KMS-11 (cell line): ENCODE measurements around the gene KIF3B.

Source experiments
- H2AFZ ChIP-seq: fragments of 200-600 bp; sonication (generic); 2 replicates; pipeline ENCODE4 v1.6.1; 2016; ENCODE audit warnings: antibody characterized with exemption, mixed run types, low read depth
- H3K27ac ChIP-seq: fragments of 200-600 bp; sonication (generic); 2 replicates; pipeline ENCODE4 v1.6.1; 2016; ENCODE audit warnings: mild to moderate bottlenecking, mixed run types
- H3K27me3 ChIP-seq: fragments of 200-600 bp; sonication (generic); 2 replicates; pipeline ENCODE4 v1.6.1; 2017; ENCODE audit warnings: mild to moderate bottlenecking, low read depth, mixed run types, moderate library complexity; ENCODE audit not compliant: insufficient read depth
- H3K36me3 ChIP-seq: fragments of 200-600 bp; sonication (generic); 2 replicates; pipeline ENCODE4 v1.6.1; 2017; ENCODE audit warnings: mild to moderate bottlenecking, mixed run types; ENCODE audit not compliant: insufficient read depth
- H3K4me1 ChIP-seq: fragments of 200-600 bp; sonication (generic); 2 replicates; pipeline ENCODE4 v1.6.1; 2016; ENCODE audit warnings: mild to moderate bottlenecking, low read depth, mixed run types; ENCODE audit not compliant: poor library complexity, severe bottlenecking
- H3K4me2 ChIP-seq: fragments of 200-600 bp; sonication (generic); 2 replicates; pipeline ENCODE4 v1.7.0; 2016; ENCODE audit warnings: mild to moderate bottlenecking, mixed run types
- H3K4me3 ChIP-seq: fragments of 200-600 bp; sonication (generic); IDR thresholded peaks from 2 replicates; pipeline ENCODE4 v1.6.1; 2017; ENCODE audit warnings: low read depth, low read length, mixed read lengths; ENCODE audit not compliant: insufficient read depth
- H3K79me2 ChIP-seq: fragments of 200-600 bp; sonication (generic); 2 replicates; pipeline ENCODE4 v1.6.1; 2016; ENCODE audit warnings: low read depth, mixed run types; ENCODE audit not compliant: insufficient read depth
- H3K9ac ChIP-seq: fragments of 200-600 bp; sonication (generic); 2 replicates; pipeline ENCODE4 v1.6.1; 2016; ENCODE audit warnings: mild to moderate bottlenecking, mixed run types
- H4K20me1 ChIP-seq: fragments of 200-600 bp; sonication (generic); 2 replicates; pipeline ENCODE4 v1.6.1; 2016; ENCODE audit warnings: mild to moderate bottlenecking, mixed run types; ENCODE audit not compliant: insufficient read depth
- CTCF ChIP-seq: fragments of 200-600 bp; sonication (generic); conservative IDR thresholded peaks from 2 replicates; pipeline ENCODE4 v1.6.1; 2017; ENCODE audit warnings: low read depth, mild to moderate bottlenecking, antibody characterized with exemption, low read length, moderate library complexity, mixed read lengths

The KIF3B gene

GRCh38 chr20:32356622-32357374, 79.3 kb downstream of the KIF3B start:
- no peak for TF ChIP-seq CTCF
- Histone ChIP-seq H4K20me1 (peaks cover 10% of the 10 kb centered on the region; the same call in 1 of the 2 replicates), H3K27me3 (no peaks in the 10 kb centered on the region), H2AFZ (peak overlapping the region; percentile 48; the same call in 1 of the 2 replicates), H3K36me3 (no peaks in the 10 kb centered on the region), H3K4me1 (peaks cover 38% of the 10 kb centered on the region), H3K4me2 (peak overlapping the region; percentile 43), H3K9ac (no peak overlapping the region; the same call in 1 of the 2 replicates), H3K27ac (0 out of 2 replicates have a peak overlapping the region, but pooled peaks have one; percentile 92), H3K4me3 (peak overlapping the region; percentile 70), H3K79me2 (peaks cover 30% of the 10 kb centered on the region)

- Histone ChIP-seq H3K27me3 (no peaks in the 10 kb centered on the region), H3K9ac (peak overlapping the region; percentile 94), H3K4me3 (peak overlapping the region; percentile 70), H3K27ac (peak overlapping the region; percentile 92), H3K79me2 (peaks cover 36% of the 10 kb centered on the region), H3K36me3 (no peaks in the 10 kb centered on the region), H3K4me1 (peaks cover 40% of the 10 kb centered on the region), H2AFZ (peak overlapping the region; percentile 48), H4K20me1 (peaks cover 10% of the 10 kb centered on the region; the same call in 1 of the 2 replicates), H3K4me2 (peak overlapping the region; percentile 43)
- no peak for TF ChIP-seq CTCF
Measured at GRCh38 chr20:32357375-32357868, 80.0 kb downstream of the KIF3B start.

- H3K36me3 ChIP-seq = no peaks in the 10 kb centered on the region
- H4K20me1 ChIP-seq = peaks cover 15% of the 10 kb centered on the region; the same call in 1 of the 2 replicates
- H3K27ac ChIP-seq = peak within 1 kb of the TSS; percentile 92
- H3K4me1 ChIP-seq = peaks cover 46% of the 10 kb centered on the region
- H3K79me2 ChIP-seq = peaks cover 43% of the 10 kb centered on the region
- peak within 1 kb of the TSS; percentile 94 for H3K4me2 ChIP-seq
- peak within 1 kb of the TSS; percentile 48 for H2AFZ ChIP-seq
- no peak for TF ChIP-seq CTCF
- peak within 1 kb of the TSS; percentile 70 for H3K4me3 ChIP-seq
- no peaks in the 10 kb centered on the region for H3K27me3 ChIP-seq
- H3K9ac ChIP-seq = peak within 1 kb of the TSS; percentile 94
Measured at GRCh38 chr20:32357869-32358631, 80.6 kb downstream of the KIF3B start, which contains the start of gene ASXL1. ASXL1 (plus strand) TSS chr20:32358331; CDS start chr20:32358776, 445 bp downstream.

- H3K79me2 ChIP-seq = peaks cover 48% of the 10 kb centered on the region
- no peaks in the 10 kb centered on the region for H3K36me3 ChIP-seq
- H3K9ac ChIP-seq = peak overlapping the region; percentile 94
- no peak overlapping the region for H3K4me2 ChIP-seq
- H4K20me1 ChIP-seq = peaks cover 19% of the 10 kb centered on the region
- no peak for TF ChIP-seq CTCF
- H3K27ac ChIP-seq = peak overlapping the region; percentile 92
- H3K4me3 ChIP-seq = no peak overlapping the region
- no peak overlapping the region; the same call in 1 of the 2 replicates for H2AFZ ChIP-seq
- H3K4me1 ChIP-seq = peaks cover 51% of the 10 kb centered on the region
- no peaks in the 10 kb centered on the region for H3K27me3 ChIP-seq
Measured at GRCh38 chr20:32358632-32358882, 81.1 kb downstream of the KIF3B start.
